Epithelial cell of prostate (primary cell): ENCODE measurements around the gene DNAJC24.

Experiments used
- DNase-seq: peaks from one replicate; pipeline ENCODE4 v3.0.0-alpha.2; 2011; ENCODE audit warnings: low read depth, low spot score
- H3K27ac ChIP-seq: fragments of 450-650 bp; 2 replicates; pipeline ENCODE4 v1.5.1; 2017; ENCODE audit warnings: mild to moderate bottlenecking

The DNAJC24 gene

DNA sequence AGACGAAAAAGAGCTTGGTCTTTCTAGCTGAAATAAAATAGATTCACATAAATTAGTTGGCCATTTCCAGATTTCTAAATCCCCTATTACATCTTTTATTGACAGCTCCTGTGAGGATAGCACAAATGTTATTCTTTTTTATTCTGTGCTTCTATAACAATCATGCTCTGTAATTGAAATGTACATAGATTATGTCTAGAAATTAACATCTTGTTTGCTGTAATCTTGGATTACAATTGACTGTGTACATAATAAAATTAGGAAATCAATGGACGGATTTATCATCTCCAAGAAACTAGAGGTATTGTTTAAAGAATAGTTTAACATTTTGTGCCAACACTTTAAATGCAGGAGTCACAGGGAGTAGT is 108.5 kb downstream of the DNAJC24 start:
- no peak for DNase-seq
- H3K27ac ChIP-seq, result no peak overlapping the region

- H3K27ac ChIP-seq, result no peak overlapping the region
- no peak for DNase-seq
These were observed 109.4 kb downstream of the DNAJC24 start for GRCh38 chr11:31479066-31479465.

DNA sequence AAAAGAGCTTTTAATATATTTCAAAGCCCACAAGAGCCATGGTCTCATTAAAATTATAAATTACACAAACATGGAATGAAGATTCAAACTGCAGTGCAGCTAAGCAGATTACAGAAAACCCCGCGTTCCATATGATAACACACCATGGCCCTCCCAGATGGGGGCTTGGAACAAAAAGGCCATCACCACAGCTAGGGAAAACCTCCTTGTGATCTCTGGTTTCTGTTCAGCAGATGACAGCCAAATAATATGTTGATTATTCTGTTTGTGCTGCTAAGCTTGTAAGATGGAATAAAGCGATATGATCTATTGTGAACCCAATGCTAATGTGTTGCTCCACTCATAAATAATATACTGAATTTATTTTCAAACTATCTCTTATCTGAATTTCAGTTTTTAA is 111.3 kb downstream of the DNAJC24 start:
- DNase-seq, result no peak
- no peak overlapping the region for H3K27ac ChIP-seq
